Stimulated activated CD4-positive, alpha-beta T cell treated with anti-CD3 and anti-CD28 coated beads, TNF-alpha, amount 100 ng/mL, for 1 hour (primary cell): ENCODE measurements around the gene CPA2.
"Not testable (repeated sequence)": the region's sequence is repeated elsewhere in the genome, so short reads cannot be mapped to it uniquely, and the experiment has no call there.

Experiments
- DNase-seq, 3 donors: peaks; one replicate each; pipeline ENCODE4 v3.0.0-alpha.2; 2020; ENCODE audit warnings: low read depth in 3 of 3, low spot score in 1 of 3

CPA2 gene

DNA sequence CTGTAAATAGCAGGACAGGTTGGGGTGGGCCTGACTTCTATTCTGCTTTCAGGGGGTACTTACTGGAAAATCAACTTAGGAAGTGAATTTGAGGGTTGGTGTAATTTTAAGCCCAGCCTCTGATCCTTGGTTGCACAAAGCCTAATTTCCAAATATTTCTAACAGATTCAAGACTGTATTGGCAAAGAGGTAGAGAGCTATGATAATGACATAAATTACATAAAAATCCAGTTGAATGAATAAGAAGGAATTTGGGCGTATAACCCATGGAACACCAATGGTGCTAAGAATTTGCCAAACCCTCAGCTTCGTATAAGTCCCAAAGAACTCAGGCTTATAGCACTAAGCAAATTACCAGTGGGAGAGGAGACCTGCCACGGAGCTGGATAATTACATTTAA, 38.2 kb downstream of the CPA2 start:
- DNase-seq = no peak

GRCh38 chr7:130305433-130306042, 38.9 kb downstream of the CPA2 start:
- DNase-seq = no peak

DNA sequence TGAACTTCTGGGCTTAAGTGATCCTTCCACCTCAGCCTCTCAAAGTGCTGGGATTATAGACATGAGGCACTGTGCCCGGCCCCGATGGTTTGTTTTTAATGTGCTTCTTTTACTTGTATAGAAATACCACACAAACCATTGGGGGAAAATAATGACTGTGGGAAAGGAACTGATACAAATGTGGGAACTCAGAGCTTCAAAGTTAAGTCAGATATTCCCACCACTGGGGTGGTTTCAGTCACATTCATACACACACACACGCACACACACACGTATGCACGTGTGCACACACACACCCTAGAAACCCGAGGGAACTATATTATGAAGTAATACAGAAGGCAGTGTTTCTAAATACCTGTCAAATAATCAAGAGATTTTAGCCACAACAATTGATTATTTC, 43.3 kb downstream of the CPA2 start:
- no peak for DNase-seq

DNA sequence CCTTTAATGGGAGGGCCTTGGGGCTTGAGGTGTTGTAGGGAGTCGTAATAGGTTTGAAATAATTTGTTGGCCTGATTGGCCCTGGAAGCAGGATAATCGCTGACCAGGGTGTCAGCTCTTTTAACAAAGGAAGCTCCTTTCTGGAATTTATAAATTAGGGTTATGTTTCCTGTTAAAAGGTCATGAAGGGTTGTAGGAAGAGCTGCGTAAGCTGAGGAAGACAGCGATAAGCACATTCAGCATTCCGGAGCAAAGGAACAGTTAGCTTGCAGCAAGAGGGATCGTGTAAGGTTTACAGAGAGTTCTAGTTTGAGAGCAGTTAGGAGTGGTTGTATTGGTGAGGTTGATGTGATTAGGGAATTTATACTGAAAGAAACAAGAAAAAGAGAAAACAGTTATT, 47.6 kb downstream of the CPA2 start:
- DNase-seq = no peak

DNA sequence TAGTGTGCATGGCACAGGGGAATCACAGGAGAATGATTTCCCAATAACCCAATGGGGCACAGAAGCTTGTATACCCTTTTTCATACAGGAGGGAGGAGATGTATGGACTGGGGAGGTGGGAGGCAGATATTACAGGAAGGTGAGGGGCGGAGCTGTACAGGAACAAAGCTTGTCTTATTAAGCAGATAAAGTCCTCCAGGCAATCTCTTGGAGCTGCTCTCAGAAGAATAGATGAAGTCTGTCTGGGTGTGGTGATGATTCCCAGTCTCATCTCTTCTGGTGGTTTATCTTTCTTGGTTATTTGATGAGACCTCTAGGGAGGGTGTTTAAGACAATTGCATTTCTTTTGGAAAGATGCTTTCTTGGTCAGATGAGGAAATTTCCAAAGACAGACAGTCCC, 52.9 kb downstream of the CPA2 start:
- no peak for DNase-seq

GRCh38 chr7:130321542-130322229, 55.0 kb downstream of the CPA2 start:
- not testable (repeated sequence) for DNase-seq

DNA sequence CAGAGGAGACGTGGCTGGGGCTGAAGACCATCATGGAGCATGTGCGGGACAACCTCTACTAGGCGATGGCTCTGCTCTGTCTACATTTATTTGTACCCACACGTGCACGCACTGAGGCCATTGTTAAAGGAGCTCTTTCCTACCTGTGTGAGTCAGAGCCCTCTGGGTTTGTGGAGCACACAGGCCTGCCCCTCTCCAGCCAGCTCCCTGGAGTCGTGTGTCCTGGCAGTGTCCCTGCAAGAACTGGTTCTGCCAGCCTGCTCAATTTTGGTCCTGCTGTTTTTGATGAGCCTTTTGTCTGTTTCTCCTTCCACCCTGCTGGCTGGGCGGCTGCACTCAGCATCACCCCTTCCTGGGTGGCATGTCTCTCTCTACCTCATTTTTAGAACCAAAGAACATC, 56.0 kb downstream of the CPA2 start:
- no peak for DNase-seq

DNA sequence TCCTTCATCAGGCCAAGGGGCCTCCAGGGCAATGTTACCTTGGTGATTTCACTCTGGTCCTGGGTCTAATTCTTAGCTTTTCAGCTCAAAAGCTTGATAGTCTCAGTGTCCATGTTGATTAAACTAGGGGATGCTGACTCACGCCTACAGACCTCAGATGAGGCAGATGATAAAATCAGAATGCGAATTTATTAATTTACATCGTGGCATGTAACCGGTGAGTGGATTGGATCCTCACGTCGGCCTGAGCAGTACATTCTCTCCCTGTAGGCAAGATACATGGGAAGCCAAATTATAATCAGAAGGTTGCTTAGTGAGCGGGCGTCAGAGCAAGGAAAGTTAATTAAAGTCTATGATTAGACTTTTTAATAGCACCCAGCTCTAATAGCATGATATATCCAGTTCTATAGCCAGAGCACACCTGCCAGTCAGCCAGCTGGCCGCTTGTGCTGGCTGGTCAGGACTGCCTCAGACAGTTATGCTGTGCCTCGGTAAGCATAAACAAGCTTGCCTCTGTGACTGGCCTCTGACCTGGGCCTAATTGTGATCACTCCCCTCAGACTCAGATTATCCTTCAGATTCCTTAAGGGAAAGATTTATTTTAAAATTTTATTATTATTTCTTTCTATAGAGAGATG, 57.8 kb downstream of the CPA2 start:
- DNase-seq = no peak

- DNase-seq = no peak
These were observed 63.0 kb downstream of the CPA2 start for GRCh38 chr7:130329681-130330080.

DNA sequence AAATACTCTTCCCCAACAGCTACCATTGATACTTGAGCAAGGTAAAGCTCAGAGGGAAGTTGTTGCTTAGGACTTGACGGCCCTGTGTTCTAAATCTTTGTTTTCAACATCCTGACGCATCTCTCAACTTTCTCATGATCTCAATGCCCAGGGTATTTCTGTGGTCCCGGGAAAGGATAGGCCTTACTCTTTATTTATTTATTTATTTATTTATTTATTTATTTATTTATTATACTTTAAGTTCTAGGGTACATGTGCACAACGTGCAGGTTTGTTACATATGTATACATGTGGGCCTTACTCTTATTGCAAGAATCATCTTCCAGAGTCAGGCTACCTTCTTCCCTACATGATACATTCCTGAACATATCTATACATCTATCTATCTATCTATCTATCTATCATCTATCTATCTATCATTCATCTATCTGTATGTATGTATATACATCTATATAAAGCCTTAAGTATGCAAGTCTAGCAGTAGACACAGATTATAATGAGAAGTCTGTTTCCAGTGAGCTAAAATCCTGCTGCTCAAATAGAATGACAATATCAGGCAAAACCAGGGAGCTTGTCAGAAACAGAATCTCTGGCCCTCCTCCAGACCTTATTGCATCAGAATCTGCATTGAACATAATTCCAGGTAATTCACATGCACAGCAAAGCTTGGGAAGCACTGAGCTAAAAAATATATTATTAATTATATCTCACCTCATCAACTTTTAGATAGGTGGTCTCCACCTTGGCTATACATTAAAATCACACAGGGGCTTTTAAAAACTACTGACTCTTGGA, 65.8 kb downstream of the CPA2 start:
- DNase-seq = no peak

DNA sequence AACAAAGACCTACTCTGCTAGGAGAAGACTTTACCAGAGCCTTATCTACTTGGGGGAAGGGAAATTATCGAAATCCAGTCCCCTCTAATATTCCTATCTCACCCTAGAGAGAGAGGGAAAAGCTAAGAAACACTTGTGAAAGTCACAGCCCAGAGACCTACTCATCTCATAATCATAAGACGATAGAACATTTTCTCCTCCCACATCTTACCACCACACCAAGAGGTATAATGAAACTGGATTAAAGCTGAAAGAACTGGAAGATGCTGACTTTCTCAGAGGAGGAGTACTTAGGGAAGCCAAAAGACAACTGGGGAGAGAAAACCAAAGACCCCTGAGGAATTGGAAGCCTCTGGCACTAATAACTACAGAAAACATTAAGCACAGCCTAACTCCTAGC, 67.2 kb downstream of the CPA2 start:
- DNase-seq = no peak

- DNase-seq = no peak
These were observed 67.6 kb downstream of the CPA2 start for GRCh38 chr7:130334274-130334673.

GRCh38 chr7:130337410-130337971, 70.8 kb downstream of the CPA2 start:
- no peak for DNase-seq

- no peak for DNase-seq
These were observed 71.6 kb downstream of the CPA2 start for GRCh38 chr7:130338233-130338632.
